Dedifferentiated amniotic fluid mesenchymal stem cell (primary cell): ENCODE measurements around the gene COMMD10.
A peak's percentile ranks its signal among the peaks of the same experiment; 100 is the strongest.

ENCODE experiments used
- DNase-seq: peaks from one replicate; pipeline ENCODE4 v3.0.0-alpha.2; 2016; ENCODE audit errors: extremely low spot score

COMMD10 gene

DNA sequence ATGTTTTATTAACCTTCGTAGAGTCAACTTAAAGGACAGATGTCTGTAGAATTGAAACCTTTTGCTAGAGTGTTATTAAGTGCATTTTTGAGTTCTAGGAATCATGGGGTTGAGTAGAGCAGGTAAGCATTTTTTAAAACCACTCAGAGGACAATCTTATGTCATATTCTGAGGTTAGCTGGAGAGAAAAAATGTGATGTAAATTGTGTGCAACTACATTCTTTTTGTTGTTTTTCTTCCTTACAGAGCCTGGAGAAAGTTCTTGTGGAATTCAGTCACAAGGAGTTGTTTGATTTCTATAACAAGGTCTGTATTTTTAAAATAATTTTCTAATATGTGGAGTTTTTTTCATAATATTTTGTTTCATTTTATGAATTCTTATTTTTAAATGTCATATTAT, 206.4 kb downstream of the COMMD10 start:
- peak; percentile 69 for DNase-seq

DNA sequence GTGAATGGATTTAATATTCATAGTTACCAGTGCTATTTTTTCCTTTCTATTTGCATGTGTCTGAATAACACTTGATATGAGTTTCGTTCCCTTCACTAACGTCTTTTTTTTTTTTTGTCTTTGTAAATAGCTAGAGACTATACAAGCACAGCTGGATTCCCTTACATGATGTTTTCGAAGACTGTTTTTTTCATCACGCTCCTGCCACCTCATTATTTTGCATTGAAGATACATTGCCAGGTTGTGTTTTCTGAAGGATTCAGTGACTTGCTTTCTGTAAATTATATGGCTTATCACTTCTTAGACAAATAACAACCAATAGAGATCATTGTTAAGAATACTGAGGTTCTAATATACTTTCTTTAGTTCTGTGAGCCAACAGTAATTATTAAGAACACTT, 207.5 kb downstream of the COMMD10 start:
- no peak for DNase-seq

DNA sequence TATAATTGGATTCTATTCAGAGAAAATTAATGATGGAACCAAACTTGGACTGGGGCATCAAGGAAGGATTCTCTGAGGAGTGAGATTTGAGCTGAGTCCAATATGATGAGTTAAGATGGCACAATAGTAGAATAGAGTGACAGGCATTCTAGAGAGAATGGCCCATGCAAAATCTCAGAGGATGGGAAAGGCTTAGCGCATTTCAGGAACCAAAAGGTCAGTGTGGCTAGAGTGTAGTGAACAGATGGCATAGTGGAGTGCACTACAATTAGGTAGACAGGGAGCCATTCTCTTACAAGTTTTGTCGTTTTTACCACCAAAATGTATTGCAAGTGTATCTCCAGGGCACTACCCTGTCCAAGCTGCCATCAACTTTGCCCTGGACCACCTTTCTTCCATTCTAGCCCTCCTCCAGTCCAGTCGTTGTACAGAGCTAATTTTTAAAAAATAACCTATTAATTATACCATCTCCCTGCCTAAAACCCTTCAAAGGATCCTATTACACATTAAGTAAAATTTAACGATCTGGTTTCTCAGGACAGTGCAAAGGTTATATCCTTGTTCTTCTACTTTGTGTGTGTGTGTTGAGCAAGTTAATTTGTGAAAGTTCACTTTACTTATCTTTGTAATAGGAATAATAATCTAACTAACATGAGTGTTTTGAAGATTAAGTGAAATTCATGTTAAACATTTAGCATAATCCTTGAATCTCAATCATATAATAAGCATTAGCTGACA, 211.7 kb downstream of the COMMD10 start:
- no peak for DNase-seq

DNA sequence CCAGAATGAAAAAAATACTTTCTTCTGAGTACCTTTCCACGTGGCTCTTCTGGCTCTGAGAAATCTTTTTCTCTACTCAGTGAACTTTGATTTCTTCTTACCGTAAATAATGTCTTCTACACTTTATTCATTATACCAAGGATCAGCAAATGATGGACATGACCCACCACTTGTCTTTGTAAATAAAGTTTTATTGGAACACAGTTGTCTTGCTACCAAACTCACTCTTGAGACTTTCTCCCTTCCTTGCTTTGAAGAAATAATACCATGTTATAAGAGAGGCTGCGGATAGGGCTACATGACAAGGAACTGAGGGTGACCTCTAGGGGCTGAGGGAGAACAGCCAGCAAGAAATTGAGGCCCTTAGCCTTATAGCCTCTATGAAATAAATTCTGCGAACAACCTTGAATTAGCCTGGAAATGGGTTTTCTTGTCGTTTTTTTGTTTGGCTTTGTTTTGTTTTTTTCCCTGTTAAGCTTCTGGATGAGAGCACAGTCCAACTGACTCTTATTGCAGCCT, 212.5 kb downstream of the COMMD10 start:
- no peak for DNase-seq

DNA sequence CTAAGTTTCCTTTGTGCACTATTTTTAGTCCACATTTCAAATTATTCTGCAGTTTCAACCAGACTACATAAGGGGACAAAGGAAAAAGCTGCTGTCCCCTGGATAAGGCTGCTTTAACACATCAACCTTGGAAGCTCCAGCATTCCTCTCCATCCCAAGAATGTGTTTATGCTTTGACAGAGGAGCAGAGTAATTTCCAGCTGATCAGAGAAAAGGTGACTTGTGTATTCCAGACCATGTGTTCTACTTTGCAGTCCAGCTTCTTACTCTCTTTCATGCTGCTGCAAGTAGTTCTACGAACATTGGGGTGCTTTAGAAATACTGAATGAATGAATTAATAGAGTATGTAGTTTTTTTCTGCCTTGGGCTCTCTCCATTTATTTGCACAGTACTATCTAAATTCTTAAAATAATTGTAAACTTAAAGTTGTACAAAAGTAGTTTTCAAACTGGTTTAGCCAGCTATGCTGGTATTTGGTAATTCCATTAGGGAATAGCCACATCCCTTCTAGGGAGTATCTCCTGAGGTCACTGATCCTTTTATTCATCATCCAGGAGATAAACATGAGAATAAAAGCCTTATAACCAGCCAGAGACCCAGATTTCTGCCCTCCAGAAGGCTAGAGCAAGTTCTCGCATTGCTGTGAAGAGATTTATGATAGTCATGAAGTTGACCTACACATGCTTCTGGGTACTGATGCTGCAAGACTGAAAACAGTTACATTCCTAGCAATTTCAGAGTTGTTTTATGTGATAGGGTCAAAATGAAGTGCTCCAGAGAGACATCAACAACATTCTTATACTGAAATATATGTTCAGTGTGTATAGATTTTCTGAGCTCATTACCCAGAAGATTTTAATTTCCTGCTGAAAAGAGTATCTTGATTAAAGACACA, 215.2 kb downstream of the COMMD10 start:
- DNase-seq: no peak

DNA sequence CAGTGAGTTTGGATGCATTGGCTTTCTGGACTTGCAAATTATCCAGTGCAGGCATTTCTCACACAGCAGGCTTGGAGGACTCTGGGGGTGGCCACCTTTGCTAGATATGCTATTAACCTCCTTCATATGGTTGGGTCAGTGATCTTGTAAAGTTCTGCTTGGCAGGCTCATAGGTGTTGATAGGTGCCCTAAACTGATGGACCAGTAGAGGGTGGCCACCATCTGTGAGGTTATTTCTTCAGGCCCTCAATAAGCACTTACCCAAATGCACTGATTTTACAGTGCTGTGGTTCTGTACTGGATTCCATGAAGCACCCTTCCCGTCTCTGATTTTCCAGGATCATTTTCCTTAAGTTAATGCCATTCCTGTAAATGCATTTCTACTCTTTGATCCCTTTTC, 216.3 kb downstream of the COMMD10 start:
- no peak for DNase-seq

DNA sequence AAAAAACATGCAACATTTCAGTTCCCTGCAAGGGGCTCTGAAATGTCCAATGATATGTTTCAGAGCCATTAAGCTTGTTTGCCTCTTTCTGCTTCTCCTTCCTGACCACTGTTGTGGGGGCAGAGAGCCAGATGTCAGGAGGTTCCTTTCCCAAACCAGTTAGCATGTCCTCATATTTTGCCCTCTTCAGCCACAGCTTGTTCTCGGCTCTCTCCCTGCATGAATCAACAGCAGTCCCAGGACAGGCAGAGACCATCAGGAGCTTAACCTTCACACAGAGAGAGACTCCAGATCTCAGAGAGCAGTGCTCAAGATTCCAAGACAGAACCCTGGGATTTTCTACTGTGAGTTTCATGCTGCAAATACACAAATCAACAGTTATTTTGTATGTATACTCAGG, 218.5 kb downstream of the COMMD10 start:
- DNase-seq: no peak

DNA sequence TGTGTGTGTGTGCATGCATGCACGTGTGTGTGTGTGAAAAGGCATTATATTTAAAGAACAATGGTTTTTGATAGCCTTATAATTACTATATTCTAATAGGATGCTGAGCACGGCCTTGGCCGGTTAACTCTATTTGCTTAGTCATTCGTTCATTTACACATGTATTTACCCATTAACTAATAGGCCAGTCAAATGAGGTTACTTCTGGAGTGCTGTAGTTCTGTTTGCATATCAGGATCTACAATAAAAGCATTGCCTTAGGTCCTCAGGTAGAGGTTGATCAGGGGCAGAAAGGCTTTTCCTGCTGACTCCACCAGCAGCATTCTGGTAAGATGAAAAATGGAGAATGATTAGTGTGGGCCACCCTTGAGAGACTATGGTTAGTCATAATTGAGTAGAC, 219.0 kb downstream of the COMMD10 start:
- DNase-seq: no peak

DNA sequence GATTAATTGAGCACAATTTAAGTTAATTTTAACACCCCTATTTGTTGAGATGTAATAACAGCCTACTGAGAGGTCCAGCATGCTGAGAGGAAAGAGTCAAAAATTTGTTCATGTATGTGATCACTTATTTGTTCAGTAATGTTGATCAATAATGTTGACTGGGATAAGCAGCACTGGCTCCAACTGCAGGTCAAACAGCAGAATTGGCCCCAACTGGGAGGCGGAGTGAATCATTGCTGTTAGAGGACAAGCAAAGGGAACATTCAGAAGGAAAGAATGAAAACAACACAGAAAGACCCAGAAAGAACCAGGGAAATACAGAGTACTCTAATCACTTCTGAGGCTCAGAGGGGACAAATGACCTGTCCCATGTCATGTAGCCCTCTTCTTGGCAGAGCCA, 221.1 kb downstream of the COMMD10 start:
- DNase-seq: no peak

DNA sequence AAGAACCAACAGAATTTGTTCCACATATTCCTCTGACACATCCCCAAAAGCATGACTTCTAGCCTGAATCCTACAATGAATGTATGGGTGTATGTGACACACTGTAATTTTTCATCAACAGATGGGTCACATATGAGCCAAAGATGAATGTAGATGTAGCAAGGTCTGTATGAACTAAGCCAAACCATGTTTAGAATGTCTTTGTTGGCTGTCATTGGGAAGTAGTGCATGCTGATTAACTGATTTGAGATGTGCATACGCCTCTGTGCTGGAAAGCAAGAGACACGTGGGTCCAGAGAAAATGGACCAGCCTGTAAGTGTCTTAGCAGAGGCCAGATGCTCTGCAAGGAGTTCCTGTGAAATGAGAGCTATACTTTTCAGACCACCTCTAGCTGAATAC, 222.0 kb downstream of the COMMD10 start:
- no peak for DNase-seq

DNA sequence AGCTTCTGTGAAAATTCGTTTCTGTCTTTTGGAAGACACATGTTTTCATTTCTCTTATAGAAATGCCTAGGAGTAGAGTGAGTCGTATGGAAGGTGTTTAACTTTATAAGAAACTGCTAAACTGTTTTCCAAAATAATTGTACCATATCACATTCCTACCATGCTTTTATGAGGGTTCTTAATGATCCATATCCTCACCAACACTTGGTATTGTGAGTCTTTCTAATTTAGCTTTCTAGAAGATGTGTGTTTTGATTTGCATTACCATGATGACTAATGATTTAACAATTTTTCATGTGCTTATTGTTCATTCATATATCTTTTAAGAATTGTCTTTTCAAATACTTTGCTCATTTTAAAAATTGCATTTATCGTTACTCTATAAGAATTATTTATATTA, 223.6 kb downstream of the COMMD10 start:
- DNase-seq: no peak

DNA sequence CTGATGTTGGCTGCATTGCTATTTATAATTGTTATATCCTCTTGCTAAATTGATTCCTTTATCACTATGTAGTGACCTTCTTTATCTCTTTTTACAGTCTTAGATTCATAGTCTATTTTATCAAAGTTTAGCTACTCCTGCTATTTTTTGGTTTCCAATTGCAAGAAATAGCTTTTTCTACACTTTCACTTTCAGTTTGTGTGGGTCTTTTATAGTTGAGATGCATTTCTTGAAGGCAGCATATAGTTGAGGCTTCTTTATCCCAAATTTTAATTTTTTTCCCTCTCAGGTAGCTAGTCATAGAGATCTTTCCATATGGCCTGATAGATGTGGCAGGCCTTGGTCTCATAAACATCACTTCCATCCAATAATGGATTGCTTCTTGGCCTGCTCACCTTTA, 228.5 kb downstream of the COMMD10 start:
- DNase-seq: no peak

DNA sequence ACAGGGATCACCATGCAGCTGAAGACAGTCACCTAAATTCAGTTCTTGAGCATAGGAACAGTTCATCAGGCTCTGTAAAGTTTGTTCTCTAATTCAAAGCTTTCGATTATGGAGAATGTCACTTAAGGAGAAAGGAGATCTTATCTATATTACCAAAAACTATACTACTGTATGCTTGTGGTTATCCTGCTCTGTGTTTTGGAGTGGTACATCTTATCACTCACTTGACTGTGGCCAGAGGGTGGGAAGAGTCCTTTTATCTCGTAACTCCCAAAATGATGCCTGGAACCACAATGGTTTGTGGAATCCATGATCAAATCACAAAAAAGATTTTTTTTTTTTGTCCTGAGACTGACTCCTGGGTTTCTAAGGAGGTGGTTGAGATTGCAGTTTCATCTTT, 230.7 kb downstream of the COMMD10 start:
- DNase-seq: no peak

DNA sequence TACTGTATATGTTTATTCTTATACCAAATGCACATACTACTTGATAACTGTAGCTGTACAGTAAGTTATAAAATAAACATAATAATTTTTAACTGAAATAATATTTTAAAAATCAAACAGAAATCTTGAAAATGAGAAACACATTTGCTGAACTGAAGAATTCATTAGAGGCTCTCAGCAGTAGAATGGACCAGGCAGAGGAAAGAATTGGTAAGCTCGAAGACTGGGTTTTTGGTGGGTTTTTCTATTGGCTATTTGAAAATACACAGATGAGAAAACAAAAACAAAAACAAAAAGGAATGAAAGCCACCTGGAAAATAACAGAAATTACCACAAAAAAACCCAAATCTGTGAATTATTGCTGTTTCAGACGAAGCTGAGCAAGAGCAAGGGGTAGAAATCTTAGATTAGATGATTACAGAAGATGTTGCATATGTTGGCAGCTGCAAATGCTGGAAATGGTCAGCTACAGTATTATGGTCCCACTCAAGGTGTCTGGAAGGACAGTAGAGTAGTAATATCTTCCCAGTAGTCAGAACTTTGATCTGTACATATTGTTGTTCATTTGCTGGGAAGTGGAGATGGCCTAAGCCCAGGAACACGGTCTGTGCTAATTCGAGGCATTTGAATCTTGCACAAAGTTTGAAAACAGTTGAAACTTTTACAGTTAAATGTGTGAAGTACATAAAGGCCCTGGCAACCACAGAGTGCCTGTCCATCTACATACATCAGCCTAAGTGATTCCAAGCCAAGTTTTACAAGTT, 233.4 kb downstream of the COMMD10 start:
- no peak for DNase-seq

DNA sequence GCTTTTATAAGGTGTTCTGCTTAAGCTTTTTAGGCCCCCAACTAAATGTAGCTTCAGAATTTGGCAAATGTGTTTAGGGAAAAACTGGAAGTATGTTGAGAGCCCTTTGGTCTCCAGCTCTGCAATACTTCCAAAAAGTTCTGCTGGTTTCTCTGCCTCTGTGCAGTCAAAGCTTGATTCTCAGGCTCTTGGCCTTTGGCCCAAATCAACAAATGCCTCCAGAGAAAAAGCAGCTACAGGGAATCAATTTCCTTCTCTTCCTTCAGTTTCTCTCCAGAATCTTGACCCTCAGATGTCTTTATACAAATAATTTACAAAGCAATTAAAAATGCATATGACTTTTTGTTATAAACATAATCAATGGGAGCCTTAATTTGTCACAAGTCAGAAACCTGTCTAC, 235.7 kb downstream of the COMMD10 start:
- no peak for DNase-seq

DNA sequence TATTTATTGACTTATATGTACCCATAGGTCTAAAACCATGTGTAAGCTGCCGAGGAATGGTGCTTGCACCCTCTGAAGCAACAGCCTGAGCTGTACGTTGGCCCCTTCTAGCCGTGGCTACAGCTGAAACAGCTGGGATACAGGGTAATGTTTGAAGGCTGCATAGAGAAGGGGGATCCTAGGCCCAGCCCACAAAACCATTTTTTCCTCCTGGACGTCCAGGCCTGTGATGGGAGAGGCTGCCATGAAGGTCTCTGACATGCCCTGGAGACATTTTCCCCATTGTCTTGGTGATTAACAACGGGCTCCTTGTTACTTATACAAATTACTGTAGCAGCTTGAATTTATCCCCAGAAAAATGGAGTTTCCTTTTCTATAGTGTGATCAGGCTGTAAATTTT, 244.7 kb downstream of the COMMD10 start:
- no peak for DNase-seq

DNA sequence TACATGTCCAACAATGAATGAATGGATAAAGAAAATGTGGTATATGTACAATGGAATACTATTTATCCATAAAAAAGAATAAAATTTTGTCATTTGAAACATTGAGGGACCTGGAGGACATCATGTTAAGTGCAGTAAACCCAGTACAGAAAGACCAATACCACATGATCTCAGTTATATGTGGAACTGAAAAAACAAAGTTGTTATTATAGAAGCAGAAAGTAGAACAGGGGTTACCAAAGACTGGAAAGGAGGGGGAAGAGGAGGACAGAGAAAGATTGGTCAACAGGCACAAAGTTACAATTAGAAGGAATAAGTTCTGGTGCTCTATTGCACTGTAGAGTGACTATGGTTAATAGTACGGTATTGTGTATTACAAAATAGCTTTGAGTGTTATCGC, 256.0 kb downstream of the COMMD10 start:
- DNase-seq: no peak
